ENCODE data around the gene HIPK4. TPM values are rescaled to one million over a fixed set of nuclear protein-coding genes. Genes with fewer than 3 reads are reported as not detected.
"Not testable (repeated sequence)": the region's sequence is repeated elsewhere in the genome, so short reads cannot be mapped to it uniquely, and the experiment has no call there.

The HIPK4 gene
- total RNA-seq, 1 donor from 2014 or later = 0.08 TPM

DNA sequence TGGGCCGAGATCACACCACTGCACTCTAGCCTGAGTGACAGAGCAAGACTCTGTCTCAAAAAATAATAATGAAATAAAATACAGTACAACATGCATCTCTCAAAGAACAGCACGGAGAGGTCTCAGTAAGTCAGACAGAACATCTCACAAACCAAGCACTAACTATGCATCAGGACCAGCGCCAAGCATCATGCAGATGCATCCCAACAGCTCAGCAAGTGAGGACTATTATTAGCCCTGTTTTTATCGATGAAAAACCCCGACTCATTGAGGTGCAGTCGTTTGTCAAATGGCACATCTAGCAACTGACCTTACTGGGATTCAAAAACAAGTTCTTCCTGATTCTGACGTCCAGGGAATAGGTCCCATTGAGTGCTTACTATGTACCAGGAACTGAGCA, 45.6 kb downstream of the HIPK4 start:
- no peak for DNase-seq (ENCODE audit: low spot score)
- intact Hi-C loops (cut with DNase I) = loop anchor here (5.0 kb wide), 1 partner anchor 98 kb away; the partner anchor contains the start of gene SERTAD3

DNA sequence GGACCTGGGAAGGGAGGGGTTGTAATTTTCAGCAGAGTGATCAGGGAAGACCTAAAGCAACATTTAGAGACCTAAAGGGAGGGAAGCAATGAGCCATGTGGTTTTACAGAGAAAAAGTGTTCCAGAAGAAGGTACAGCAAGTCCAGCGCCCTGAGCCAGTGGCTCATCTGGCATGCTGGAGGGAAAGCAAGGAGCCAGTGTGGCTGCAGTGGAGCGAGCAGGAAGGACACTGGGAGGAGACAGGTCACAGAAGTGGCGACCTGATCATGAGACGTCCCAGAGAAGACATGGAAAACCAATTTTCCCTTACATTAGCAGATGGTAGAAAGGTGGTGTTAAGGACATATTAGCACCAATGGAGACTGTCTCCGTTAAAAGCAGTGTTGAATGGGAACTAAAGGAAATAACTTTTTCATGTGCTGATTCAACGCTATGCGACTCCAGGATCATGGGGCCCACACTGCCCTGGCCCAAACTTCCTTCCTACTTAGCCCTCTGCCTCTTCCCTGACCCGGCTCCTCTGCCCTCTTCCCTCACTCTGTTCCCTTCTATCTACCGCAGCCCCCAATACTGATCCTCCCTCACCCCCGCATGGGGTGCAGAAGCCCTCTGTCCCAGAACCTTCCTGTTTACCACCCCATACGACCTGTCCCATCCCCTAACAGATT, 47.2 kb downstream of the HIPK4 start:
- DNase-seq (ENCODE audit: low spot score) = no peak
- intact Hi-C loops (cut with DNase I) = loop anchor here (5.0 kb wide), 1 partner anchor 100 kb away; the partner anchor contains the start of gene SERTAD3

DNA sequence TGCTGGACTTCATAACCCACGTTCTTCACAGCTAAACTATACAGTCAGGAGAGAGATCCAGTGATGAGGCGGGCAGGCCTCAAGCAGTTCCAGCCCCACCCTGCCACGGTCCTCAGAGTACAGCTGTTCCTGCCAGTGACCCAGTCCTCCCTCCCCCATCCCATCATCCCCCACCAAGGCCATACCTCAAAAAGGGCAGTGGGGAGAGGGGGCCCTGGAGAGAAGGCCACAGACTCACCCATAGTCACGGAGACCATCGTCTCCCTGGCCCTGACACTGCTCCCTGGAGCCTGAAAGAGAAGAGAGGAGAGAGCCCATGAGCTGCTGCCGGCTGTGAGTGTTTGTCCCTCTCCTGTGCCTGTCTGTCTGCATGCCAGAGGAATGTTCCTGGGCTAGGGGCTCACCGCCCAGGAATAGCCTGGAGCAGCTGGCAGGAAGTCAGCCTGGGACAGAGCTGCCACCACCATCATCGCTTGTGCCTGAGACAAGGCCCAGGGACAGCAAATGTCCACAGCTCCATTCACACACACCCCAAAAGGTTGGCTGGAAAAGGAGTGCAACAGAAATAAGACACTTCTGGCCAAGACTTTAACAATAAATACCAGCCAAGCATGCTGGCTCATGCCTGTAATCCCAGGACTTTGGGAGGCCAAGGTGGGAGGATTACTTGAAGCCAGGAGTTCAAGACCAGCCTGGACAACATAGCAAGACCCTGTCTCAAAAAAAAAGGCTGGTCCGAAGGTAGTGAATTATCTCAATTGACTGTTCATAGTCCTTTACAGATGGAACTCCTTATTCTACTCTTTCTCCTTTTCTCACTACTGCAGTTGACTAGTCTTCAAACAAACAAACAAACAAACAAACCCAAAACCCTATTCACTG, 48.1 kb downstream of the HIPK4 start:
- DNase-seq (ENCODE audit: low spot score) = peak; percentile 86
- intact Hi-C loops (cut with DNase I) = loop anchor here (5.0 kb wide), 1 partner anchor 100 kb away; the partner anchor contains the start of gene SERTAD3

DNA sequence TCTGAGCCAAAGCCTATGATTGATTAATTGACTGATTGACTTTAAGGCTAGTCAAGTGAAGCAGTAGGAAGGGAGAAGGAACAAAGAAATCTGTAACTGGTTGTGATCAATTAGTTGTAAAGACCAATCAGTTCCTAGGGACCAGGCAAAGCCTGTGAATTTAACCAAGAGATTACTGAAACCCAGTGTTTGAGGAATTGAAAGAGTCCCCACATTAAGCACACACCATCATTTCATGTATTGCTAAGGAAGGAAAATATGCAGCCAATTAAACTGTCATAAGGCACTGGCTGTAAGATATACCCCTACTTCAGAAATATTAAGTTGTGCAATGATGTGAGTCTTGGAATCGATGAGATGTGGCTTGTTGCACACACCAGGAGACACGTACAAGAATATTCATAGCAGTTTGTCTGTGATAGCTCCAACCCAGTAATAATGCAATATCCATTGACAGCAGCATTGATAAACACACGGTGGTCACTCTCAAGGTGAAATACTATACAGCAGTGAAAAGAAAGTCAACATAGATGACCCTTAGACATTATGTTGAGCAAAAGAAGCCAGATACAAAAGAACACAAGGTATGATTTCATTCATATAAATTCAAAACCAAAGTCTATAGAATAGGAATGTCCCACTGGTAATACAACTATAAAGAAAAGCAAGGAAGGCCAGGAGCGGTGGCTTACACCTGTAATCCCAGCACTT, 50.8 kb downstream of the HIPK4 start:
- no peak for DNase-seq (ENCODE audit: low spot score)
- intact Hi-C loops (cut with DNase I) = no loop called here

DNA sequence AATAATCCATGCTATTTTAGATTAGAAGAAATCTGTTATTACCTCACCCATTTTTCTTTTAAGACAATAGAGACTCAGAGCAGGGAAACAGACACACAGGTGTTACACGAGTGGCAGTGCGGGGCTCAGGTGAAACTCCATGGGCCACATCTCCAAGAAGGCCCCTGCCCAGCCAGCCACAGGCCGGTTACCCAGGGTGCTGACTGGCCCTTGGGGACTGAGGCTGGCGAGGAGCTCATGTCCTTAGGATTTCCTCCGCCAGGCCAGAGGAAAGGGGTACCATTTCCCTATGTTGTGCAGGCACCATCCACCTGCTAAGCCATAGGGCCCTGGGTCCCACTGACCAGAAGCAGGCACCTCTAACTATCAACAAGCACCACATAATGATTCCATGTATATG, 52.4 kb downstream of the HIPK4 start:
- DNase-seq (ENCODE audit: low spot score) = no peak
- intact Hi-C loops (cut with DNase I) = no loop called here

DNA sequence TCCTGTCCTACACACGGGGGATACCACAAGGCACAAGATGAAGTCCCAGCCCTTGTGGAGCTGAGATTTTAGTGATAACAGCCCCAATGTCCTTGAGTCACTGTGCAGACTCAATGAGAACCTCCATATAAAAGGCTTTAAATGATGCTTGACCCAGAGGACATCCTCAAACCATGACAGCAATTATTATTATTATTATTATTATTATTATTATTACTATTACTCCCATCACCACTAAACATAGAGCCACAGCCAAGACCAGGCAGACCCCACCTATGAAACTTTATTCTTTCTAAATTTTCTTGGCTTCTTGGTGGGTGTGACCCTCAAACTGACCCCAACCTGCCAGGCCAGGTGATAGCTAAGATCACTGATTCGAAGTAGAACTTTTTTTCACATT, 52.9 kb downstream of the HIPK4 start:
- intact Hi-C loops (cut with DNase I) = no loop called here

DNA sequence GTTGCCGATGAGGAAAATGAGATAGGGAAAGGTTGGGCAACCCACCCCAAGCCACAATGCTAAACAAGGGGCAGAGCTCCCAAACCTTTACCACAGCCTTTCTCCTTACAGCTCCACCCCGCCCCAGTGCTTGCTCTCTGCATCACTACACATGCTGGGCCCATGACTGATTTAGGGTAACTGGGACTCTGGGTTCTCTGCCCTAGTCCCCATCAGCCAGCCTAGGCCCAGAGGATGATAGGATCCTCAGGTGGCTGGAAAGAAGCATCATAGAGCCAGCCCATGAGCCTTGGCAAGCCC, 53.4 kb downstream of the HIPK4 start:
- intact Hi-C loops (cut with DNase I) = no loop called here
- no peak for DNase-seq (ENCODE audit: low spot score)

More for the DNA sequence above, 52.9 kb downstream of the HIPK4 start:
- no peak for DNase-seq (ENCODE audit: low spot score)

DNA sequence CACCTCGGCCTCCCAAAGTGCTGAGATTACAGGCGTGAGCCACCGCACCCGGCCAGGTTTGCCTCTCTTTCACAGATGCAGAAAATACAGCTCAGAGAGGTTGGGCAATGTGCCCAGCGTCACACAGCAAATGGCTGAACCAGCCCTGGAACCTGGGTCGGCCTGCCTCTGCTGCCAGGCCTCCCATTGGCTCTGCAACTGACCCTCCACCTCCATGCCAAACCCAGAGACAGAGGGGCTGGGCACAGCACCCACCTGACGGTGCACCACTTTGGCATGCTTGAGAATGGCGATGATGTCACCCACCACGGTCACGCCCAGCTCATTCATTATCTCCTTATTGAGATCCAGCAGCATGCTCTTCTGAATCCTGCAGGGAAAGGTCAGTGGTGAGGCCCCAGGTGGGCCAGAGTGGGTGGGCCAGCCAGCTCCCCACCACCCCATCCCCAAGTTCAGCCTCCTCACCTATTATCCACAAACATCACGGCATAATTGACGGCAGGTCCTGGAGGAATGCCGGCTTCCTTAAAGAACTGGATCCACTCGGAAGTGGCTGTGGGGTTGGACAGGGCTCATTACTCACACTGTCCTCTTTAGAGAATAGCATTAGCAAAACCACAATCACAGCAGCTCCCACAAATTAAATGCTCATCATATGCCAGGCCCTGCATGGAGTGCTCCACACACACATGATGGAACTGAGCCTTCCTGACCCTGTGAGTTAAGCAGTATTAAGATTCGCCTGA, 54.0 kb downstream of the HIPK4 start:
- DNase-seq (ENCODE audit: low spot score) = no peak
- intact Hi-C loops (cut with DNase I) = no loop called here

DNA sequence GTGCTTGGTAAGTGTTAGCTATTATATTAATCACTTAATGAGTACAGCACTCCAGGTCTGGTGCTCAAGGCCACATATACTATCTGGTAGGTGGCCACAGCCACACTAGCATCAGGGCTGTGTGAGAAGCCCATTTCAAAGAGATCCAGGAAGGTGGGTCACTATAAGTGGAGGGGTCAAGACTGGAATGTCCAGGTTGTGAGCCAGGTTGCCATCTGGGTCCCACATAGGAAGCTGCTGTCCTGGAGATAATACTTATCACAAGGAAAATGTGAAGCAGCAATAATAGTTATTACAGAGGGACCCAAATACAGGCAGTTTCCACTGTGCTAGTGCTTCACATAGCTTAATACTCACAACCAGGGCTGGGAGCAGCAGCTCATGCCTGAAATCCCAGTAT, 54.9 kb downstream of the HIPK4 start:
- intact Hi-C loops (cut with DNase I) = no loop called here
- no peak for DNase-seq (ENCODE audit: low spot score)

DNA sequence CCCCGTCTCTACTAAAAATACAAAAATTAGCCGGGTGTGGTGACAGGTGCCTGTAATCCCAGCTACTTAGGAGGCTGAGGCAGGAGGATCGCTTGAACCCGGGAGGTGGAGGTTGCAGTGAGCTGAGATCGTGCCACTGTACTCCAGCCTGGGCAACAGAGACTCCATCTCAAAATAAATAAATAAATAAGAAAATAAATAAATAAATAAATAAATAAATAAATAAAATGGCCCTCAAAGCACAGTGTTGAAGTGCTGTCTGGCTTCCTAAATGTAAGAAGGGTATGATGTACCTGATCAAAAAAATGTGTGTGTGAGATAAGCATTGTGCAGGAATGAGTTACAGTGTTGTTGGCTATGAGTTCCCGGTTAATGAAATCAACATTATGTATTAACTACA, 56.9 kb downstream of the HIPK4 start:
- intact Hi-C loops (cut with DNase I) = not testable (repeated sequence)

DNA sequence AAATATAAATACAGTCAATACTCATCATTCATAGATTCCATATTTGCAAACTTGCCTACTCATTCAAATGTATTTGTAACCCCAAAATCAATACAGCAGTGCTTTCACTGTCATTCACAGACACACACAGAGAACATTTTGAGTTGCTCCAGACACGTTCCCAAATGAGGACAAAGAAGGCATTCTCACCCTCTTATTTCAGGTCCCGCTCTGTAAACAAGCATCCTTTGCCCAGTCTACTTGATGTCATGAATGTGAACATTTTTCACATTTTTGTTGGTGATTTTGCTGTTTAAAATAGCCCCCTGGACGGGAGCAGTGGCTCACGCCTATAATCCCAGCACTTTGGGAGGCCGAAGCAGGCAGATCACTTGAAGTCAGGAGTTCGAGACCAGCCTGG, 57.3 kb downstream of the HIPK4 start:
- DNase-seq (ENCODE audit: low spot score) = no peak
- intact Hi-C loops (cut with DNase I) = no loop called here

More for the DNA sequence above, 56.9 kb downstream of the HIPK4 start:
- not testable (repeated sequence) for DNase-seq (ENCODE audit: low spot score)

DNA sequence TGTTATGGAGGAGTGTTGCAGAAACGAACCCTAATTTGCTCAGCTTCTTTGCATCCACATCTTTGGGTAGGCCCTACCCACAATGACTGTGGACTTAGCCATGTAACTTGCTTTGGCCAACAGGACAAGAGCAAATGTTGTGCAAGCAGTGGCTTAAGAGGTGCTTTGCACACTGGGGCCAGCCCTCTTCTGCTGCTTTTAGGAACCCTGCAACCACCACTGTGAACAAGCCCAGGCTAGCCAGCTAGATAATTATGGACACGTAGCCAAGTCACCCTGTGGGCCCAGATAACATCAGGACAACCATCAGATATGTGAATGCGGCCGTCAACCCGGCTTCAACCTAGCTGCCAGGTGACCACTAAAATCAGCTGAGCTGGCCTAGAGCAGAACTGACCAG, 58.9 kb downstream of the HIPK4 start:
- intact Hi-C loops (cut with DNase I) = no loop called here
- DNase-seq (ENCODE audit: low spot score) = no peak

Small RNAs within 50 kb of the gene (microRNA-seq; reads per million reads assigned to microRNA genes)
- gene MIR6796 = not detected

Other genes starting within 250 kb of the HIPK4 start
- 17.6 TPM for gene MAP3K10, start 198.8 kb downstream of the HIPK4 start, total RNA-seq
- gene TTC9B, start 171.8 kb downstream of the HIPK4 start, total RNA-seq = not detected
- 0.32 TPM for gene CCNP, start 163.5 kb downstream of the HIPK4 start, total RNA-seq
- gene AKT2, start 104.8 kb downstream of the HIPK4 start, total RNA-seq = 116 TPM
- 135 TPM for gene C19orf47, start 41.8 kb downstream of the HIPK4 start, total RNA-seq
- 163 TPM for gene PLD3, start 41.5 kb downstream of the HIPK4 start, total RNA-seq
- gene PRX, start 23.2 kb upstream of the HIPK4 start, total RNA-seq = 3.5 TPM
- 16.7 TPM for gene SERTAD1, start 35.8 kb upstream of the HIPK4 start, total RNA-seq
- 33.9 TPM for gene SERTAD3, start 54.2 kb upstream of the HIPK4 start, total RNA-seq
- 81.6 TPM for gene BLVRB, start 75.6 kb upstream of the HIPK4 start, total RNA-seq
- 5.1 TPM for gene SPTBN4, start 76.8 kb upstream of the HIPK4 start, total RNA-seq
- gene SHKBP1, start 186.7 kb upstream of the HIPK4 start, total RNA-seq = 28.6 TPM
- 216 TPM for gene LTBP4, start 211.2 kb upstream of the HIPK4 start, total RNA-seq

All from cardiac septum (tissue), 1 donor.